NCI-H82 treated with DMSO at 0.1 percent for 48 hours (cell line): Measurements from ENCODE around the gene EIF5.

ENCODE experiments used
- DNase-seq: peaks from one replicate; lab custom pipeline; 2025; ENCODE audit not compliant: unreplicated experiment; lab: John Stamatoyannopoulos, UW

The EIF5 gene

DNA sequence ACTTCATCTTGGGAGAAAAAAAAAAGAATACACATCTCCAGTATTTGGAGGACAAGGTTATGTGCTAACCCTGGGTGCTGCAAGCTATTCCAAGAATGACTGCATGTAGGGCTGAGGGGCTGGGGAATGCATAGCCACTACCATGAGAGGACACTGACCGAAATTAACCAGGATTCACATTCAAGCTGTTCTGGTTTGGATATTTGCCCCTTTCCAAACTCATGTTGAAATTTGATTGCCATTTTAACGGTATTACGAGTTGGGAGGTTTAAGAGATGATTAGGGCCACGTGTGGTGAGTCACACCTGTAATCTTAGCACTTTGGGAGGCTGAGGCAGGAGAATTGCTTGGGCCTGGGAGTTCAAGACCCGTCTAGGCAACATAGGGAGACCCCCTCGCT, 32.7 kb downstream of the EIF5 start:
- no peak for DNase-seq

DNA sequence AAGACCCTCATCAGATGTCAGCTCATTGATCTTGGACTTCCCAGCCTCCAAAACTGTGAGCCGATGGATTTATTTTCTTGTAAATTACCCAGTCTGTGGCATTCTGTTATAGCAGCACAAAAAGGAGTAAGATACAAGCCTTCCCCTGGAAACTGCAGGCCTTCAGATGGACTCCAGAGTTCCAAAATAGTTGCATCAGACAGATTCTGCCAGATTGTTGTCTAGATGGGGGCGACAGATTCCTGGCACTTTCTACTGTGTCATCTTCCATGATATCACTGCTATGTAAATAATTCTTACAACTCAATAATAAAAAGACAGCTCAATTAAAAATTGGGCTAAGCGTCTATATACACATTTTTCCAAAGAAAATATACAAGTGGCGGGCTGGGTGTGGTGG, 34.0 kb downstream of the EIF5 start:
- DNase-seq: no peak

DNA sequence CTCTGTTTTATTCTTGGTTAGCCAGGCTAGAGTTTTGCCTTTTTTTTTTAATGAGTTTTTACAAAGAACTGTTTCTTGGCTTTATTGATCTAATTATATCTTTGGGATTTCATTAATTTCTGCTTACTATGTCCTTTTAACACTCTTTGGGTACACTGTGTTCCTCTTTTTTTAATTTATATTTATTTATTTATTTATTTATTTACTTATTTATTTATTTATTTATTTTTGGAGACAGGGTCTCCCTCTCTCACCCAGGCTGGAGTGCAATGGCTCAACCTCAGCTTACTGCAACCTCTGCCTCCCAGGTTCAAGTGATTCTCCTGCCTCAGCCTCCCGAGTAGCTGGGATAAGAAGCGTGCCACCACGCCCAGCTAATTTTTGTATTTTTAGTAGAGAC, 36.0 kb downstream of the EIF5 start:
- no peak for DNase-seq

GRCh38 chr14:103372017-103372416, 38.0 kb downstream of the EIF5 start:
- DNase-seq: no peak

DNA sequence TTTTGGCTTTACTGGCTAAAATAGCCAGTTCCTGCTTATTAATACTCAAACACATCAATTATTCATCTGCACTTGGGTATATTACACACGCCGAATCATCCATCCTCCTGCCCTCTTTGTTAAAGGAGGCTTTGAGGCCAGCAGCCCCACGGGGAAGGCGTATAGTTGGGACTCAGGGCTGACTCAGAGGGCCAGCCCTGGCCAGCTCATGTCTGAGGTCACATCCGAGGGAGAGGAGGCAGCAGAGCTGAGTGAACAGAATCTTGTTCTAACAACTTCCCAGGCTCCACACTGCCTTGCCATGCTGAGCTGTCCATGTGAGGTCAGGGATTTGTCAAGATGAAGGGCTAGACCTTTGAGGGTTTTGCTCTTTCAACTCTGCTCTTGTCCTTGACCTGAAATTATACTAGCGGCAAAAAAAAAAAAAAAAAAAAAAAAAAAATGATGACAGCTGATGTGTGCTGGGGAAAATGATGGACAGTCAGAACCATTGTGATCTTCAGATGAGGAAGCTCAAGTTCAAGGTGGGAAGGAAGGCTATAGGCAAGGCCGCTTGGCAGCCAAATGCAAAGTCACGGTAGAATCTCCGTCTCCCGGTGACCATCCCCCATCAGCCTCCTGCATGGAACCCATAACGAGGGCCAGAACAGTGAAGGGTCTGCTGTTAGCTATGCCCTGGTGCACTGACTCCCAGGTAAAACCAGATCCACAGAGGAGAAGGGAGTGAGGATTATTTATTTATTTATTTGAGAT, 38.7 kb downstream of the EIF5 start:
- no peak for DNase-seq

GRCh38 chr14:103374121-103374520, 40.1 kb downstream of the EIF5 start:
- no peak for DNase-seq

GRCh38 chr14:103377522-103378037, 43.5 kb downstream of the EIF5 start:
- no peak for DNase-seq

DNA sequence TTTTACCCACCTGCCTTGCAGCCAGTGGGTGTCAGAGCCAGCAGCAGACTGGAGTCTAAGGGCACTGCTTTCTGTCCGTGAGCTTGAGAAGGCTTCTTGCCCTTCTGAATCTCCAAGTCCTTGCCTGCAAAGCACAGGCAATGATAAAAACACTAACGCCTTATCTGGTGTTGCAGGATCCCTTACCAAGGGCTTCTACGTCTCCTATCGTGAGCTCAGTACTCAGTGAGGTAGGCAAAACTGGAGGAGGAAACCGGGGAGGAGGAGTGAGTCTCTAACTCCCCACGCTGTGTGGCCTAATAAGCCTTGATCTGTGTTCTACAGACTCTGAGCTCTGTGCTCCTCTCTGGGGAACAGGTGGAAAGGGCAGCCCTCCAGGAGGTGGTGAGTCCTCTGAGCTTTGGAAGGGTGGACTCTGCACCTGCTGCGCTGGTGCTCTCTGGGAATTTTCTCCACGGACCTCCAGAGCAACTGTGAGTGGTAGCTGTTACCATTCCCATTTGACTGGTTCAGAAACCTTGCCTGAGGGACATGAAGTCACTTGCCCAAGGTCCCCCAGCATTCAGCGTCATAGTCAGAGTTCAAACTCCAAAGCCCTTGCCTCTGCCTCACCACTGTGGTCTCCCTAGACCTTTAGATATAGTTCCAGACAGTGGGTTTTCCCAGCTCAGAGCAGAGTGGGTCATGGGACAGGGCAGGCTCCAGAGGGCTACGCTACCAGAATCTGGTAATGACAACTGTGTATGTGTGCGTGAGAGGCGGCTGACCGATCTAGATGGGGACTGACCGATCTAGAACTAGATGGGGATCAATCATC, 44.2 kb downstream of the EIF5 start:
- no peak for DNase-seq

DNA sequence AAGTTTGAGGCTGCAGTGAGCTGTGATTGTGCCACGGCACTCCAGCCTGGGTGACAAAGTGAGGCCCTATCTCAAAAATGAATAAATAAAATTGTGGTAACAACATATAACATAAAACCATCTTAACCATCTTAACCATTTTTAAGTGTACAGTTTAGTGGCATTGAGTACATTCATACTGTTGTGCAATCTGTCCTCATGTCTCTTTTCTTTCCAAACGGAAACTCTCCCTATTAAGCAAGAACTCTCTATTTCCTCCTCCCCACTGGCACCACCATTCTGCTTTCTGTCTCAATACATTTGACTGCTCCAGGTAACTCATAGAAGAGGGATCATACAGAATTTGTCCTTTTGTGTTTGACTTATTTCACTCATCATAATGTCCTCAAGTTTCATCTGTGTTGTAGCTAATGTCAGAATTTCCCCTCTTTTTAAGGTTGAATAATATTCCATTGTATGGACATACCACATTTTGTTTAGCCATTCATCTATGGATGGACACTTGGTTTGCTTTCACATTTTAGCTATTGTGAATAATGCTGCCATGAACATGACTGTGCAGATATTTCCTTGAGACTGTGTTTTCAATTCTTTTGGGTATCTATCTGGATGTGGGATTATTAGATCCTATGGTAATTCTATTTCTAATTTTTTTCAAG, 46.8 kb downstream of the EIF5 start:
- no peak for DNase-seq

- no peak for DNase-seq
These were observed 48.3 kb downstream of the EIF5 start for GRCh38 chr14:103382376-103382775.

DNA sequence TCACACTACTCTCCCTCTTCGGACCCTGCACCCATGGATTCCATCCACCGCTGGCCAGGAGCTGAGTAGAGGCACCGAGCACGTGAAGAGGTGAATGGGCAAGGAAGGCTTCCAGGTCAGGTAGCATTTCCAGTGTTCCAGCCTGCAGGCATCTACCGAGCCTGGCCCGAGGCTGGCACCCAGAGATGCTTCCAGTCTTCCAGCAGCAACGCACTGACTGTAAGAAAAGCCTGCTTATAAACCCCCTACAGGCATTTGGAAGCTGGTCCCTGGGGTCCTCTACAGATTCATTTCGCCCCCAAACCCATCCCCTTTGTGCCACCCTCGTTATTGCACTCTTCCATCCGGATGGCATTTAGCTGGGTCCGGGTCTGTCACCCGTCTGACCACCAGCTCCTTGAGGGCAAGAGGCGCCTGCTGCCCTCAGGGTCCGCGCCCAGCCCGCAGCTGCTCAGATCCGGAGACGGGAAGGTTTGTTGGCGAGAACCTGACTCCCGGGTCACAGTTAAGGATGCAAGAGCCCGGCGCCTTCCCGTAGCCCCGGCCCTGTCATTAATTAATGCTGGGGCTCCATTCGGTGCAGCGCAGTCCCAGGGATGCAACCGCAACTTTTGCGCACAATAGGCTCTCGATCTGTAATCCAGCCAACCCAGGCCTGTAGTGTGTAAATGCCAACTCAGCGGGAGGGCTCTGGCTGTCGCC, 50.6 kb downstream of the EIF5 start:
- DNase-seq: no peak

DNA sequence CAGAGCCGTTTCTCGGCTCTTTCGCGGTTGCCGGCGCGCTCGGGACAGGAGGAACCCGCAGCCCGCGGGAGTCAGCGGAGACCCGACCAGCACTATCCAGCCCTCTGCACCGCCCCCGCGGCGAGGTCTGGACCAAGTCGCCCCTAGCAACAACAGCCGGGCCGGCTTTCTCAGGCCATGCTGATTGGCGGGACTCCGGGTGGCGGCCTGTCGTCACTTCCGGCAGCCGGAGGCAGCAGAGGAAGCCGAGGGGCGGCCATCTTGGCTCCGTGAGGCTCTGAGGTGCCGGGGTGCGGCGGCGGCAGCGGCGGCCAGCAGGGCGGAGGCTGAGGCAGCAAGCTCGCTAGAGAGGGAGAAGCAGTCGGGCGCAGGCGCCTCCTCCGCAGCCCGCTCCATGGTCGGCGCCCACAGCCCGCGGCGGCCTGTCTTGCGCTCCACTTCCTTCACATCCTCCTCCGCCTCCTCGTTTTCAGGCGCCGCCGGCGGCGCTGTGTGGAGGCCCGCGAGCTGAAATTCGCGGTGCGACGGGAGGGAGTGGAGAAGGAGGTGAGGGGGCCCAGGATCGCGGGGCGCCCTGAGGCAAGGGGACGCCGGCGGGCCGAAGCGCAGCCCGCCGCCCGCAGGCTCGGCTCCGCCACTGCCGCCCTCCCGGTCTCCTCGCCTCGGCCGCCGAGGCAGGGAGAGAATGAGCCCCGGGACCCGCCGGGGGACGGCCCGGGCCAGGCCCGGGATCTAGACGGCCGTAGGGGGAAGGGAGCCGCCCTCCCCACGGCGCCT, 51.3 kb downstream of the EIF5 start, which contains the start of gene MARK3:
TSS of gene MARK3 (plus strand) at position 264 of the 777 bp plus-strand sequence. CDS start 615 bp downstream, outside the sequence.
- DNase-seq: peak; percentile 67

DNA sequence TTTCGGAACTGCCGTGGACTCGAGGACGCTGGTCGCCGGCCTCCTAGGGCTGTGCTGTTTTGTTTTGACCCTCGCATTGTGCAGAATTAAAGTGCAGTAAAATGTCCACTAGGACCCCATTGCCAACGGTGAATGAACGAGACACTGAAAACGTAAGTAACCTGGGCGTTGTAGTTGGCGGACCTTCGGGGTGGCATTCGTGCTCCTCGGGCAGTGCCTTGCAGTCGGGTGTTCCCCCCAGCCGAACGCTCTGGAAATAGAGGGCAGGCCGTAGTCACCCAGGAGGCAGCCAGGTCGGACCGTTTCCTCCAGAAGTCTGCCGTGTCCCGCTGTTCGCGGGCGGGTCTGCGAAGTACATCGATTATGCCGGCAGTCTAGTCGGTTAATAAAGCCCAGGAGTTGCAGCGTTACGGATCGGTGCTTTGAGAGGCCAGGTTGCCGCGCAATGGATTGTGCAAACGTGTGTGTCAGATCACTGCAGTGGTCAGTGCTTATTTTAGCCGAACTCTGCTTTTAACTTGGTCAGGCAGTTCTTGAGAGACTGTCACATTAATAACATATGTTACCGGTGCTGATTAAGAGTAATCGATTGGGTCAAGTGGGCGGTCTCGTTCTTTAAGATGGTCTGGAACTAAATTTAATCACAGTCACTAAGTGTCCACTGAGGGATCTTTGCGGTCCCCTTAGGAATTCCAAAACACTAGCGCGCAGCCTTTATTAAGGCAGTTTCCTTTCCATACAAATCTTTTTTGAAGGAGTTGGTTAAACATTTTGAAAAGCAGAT, 52.1 kb downstream of the EIF5 start:
- no peak for DNase-seq

GRCh38 chr14:103386713-103387329, 52.8 kb downstream of the EIF5 start:
- no peak for DNase-seq

GRCh38 chr14:103388664-103389063, 54.6 kb downstream of the EIF5 start:
- DNase-seq: no peak

GRCh38 chr14:103390605-103391004, 56.6 kb downstream of the EIF5 start:
- no peak for DNase-seq

DNA sequence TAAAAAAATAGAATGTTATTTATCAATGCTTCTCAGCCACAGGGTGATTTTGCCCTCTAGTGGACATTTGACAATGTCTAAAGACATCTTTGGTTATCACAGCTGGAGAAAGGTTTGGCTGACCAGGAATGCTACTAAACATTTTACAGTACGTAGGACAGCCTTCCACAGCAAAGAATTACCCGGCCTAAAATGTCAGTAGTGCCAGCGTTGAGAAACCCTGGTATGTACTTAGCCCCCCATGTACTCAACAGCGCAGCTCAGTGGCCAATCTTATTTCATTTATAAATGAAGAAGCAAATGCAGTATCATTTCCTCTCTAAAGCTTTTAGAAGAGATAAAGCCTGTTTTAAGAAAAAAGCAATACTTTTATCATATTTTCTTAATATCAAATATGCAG, 57.0 kb downstream of the EIF5 start:
- peak; percentile 12 for DNase-seq

- no peak for DNase-seq
These were observed 58.1 kb downstream of the EIF5 start for GRCh38 chr14:103392106-103392505.

DNA sequence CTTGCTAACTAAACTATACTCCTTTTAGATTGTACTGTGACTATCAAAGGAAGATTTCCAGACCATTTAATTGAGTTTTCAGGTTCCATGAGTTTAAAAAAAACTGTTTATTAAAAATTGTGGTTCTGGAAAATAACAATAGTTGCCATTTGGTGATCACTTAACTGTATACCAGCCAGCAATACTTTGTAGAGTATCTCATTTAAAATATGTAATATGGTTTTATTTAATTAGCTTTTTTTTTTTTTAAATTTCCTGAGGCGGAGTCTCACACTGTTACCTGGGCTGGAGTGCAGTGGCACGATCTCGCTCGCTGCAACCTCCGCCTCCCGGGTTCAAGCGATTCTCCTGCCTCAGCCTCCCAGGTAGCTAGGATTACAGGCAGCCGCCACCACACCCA, 58.5 kb downstream of the EIF5 start:
- DNase-seq: no peak
